ENCODE results near the gene MYCBP2. TPM values are rescaled to one million over a fixed set of nuclear protein-coding genes. Genes with fewer than 3 reads are reported as not detected.
A peak's percentile ranks its signal among the peaks of the same experiment; 100 is the strongest.

The MYCBP2 gene
- total and polyA plus RNA-seq, 4 donors = 23.2 to 130 (median 57.9) TPM

DNA sequence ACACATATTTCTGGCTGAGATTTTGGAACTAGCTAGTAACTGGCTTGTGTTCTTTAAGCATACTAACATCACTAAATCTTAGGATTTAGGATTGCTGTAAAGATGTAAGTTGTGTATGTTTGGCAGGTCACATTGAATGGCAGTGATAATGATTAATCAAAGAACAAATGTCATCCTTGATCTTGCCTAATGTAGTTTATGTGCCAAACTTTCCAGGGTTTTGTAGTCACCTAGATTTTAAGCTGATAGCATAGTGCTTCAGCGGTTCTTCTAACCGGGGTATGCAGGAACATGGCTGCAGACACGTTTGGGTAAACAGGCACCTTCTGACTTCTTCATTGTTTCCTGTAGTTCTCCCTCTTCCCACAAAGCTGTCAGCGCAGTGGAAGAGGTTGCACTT lies 325.4 kb downstream of the MYCBP2 start:
- DNase-seq = no peak
- Histone ChIP-seq H3K9ac (ENCODE audit: insufficient read depth in 1 of 2, low read length in 2 of 2) (no peak overlapping the region), H3K27me3 (ENCODE audit: control insufficient read depth in 3 of 3, insufficient read depth in 3 of 3, low read length in 2 of 3) (no peaks in the 10 kb centered on the region), H3K27ac (ENCODE audit: low read depth in 1 of 2, low read length in 1 of 2) (no peak overlapping the region), H3K9me3 (ENCODE audit: control insufficient read depth in 4 of 4, insufficient read depth in 3 of 4, low read length in 3 of 4) (no peaks in the 10 kb centered on the region), H3K36me3 (ENCODE audit: control insufficient read depth in 4 of 4, insufficient read depth in 4 of 4, low read length in 4 of 4) (peaks cover 3 to 29% (median 20%) of the 10 kb centered on the region in 4 donors), H3K4me3 (no peak overlapping the region), H3K4me1 (ENCODE audit: control insufficient read depth in 5 of 5, insufficient read depth in 5 of 5, low read length in 5 of 5) (peaks cover 0 to 8% (median 2%) of the 10 kb centered on the region in 5 donors)
- WGBS, 2 donors = 48 to 56% methylated on average over 4 of the region's 4 CpGs
- no peak for ATAC-seq (ENCODE audit: insufficient read depth, low FRiP score)
- TF ChIP-seq, protein P1, sequence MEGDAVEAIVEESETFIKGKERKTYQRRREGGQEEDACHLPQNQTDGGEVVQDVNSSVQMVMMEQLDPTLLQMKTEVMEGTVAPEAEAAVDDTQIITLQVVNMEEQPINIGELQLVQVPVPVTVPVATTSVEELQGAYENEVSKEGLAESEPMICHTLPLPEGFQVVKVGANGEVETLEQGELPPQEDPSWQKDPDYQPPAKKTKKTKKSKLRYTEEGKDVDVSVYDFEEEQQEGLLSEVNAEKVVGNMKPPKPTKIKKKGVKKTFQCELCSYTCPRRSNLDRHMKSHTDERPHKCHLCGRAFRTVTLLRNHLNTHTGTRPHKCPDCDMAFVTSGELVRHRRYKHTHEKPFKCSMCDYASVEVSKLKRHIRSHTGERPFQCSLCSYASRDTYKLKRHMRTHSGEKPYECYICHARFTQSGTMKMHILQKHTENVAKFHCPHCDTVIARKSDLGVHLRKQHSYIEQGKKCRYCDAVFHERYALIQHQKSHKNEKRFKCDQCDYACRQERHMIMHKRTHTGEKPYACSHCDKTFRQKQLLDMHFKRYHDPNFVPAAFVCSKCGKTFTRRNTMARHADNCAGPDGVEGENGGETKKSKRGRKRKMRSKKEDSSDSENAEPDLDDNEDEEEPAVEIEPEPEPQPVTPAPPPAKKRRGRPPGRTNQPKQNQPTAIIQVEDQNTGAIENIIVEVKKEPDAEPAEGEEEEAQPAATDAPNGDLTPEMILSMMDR (IDR thresholded peaks at IDR 0.05; ENCODE audit: control extremely low read depth, extremely low read depth) = no peak

DNA sequence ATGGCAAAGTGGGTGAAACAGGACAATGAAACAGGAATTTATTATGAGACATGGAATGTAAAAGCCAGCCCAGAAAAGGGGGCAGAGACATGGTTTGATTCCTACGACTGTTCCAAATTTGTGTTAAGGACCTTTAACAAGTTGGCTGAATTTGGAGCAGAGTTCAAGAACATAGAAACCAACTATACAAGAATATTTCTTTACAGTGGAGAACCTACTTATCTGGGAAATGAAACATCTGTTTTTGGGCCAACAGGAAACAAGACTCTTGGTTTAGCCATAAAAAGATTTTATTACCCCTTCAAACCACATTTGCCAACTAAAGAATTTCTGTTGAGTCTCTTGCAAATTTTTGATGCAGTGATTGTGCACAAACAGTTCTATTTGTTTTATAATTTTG lies 326.4 kb downstream of the MYCBP2 start:
- peaks cover 7 to 36% (median 22%) of the 10 kb centered on the region in 4 donors for H3K36me3 ChIP-seq (ENCODE audit: control insufficient read depth in 4 of 4, insufficient read depth in 4 of 4, low read length in 4 of 4)
- H3K9ac ChIP-seq (ENCODE audit: insufficient read depth in 1 of 2, low read length in 2 of 2) = no peak overlapping the region
- WGBS, 2 donors = 60 to 62% methylated on average over 1 of the region's 1 CpG
- peak in 2 of 3 donors; percentile 21 to 30 for DNase-seq
- no peaks in the 10 kb centered on the region for H3K27me3 ChIP-seq (ENCODE audit: control insufficient read depth in 3 of 3, insufficient read depth in 3 of 3, low read length in 2 of 3)
- ATAC-seq (ENCODE audit: insufficient read depth, low FRiP score) = no peak
- H3K4me3 ChIP-seq = no peak overlapping the region
- TF ChIP-seq, protein P1 (IDR thresholded peaks at IDR 0.05; ENCODE audit: control extremely low read depth, extremely low read depth) = no peak
- peaks cover 0 to 8% (median 2%) of the 10 kb centered on the region in 5 donors for H3K4me1 ChIP-seq (ENCODE audit: control insufficient read depth in 5 of 5, insufficient read depth in 5 of 5, low read length in 5 of 5)
- no peak overlapping the region for H3K27ac ChIP-seq (ENCODE audit: low read depth in 1 of 2, low read length in 1 of 2)
- H3K9me3 ChIP-seq (ENCODE audit: control insufficient read depth in 4 of 4, insufficient read depth in 3 of 4, low read length in 3 of 4) = no peaks in the 10 kb centered on the region

Other genes starting within 250 kb of the MYCBP2 start
- gene SCEL, start 208.6 kb upstream of the MYCBP2 start, total RNA-seq = 10 to 100 TPM in 1 of 2 donors, 1 to 10 TPM in 1; 6.0 to 30.9 TPM
- 10 to 100 TPM; 18.6 to 62.1 TPM for gene SCEL, start 208.6 kb upstream of the MYCBP2 start, polyA plus RNA-seq

Measured in lung (tissue), 12 donors.